Prostate gland (tissue), 2 donors: ENCODE results near the gene UBE2D2. TPM values are rescaled to one million over a fixed set of nuclear protein-coding genes. Genes with fewer than 3 reads are reported as not detected.

Experiments
- DNase-seq: peaks from one replicate; pipeline ENCODE4 v3.0.0-alpha.2; 2019; ENCODE audit warnings: low spot score
- H3K27ac ChIP-seq, 2 donors: fragments of 200-600 bp; sonication (generic); 2 replicates each; pipeline ENCODE4 v1.5.1; 2017 to 2019
- H3K27me3 ChIP-seq: fragments of 200-600 bp; sonication (generic); replicated peaks from 2 replicates; pipeline ENCODE4 v1.5.1; 2019; ENCODE audit not compliant: insufficient read depth
- H3K36me3 ChIP-seq, 2 donors: fragments of 200-600 bp; sonication (generic); 1 replicate in 1 of 2; 2 replicates in 1 of 2; pipeline versions ENCODE4 v1.5.1 to v1.8.1; 2017 to 2019
- H3K4me1 ChIP-seq: fragments of 200-600 bp; sonication (generic); replicated peaks from 2 replicates; pipeline ENCODE4 v1.5.1; 2019
- H3K4me3 ChIP-seq, 2 donors: fragments of 200-600 bp; sonication (generic); 2 replicates each; pipeline ENCODE4 v1.5.1; 2017 to 2019
- H3K9me3 ChIP-seq: fragments of 200-600 bp; sonication (generic); 2 replicates; pipeline ENCODE4 v1.5.1; 2017
- POLR2A ChIP-seq: fragments of 450-650 bp; IDR thresholded peaks from one replicate; pipeline ENCODE4 v1.6.1; 2016; ENCODE audit warnings: antibody characterized with exemption, mild to moderate bottlenecking
- POLR2AphosphoS5 ChIP-seq: sonication (generic); formaldehyde crosslinking; IDR thresholded peaks from one replicate; pipeline ENCODE4 v1.6.1; 2017; ENCODE audit warnings: antibody characterized with exemption
- WGBS: methylation state at CpG from one replicate; pipeline ENCODE4 v1.1.5; 2018; 5-methylcytosine and 5-hydroxymethylcytosine counted together
- intact Hi-C: fragments of 100-400 bp; cut with DNase I; formaldehyde crosslinking; loops from one replicate; pipeline ENCODE4 v1.14.2; 2022
- total RNA-seq, 2 donors: library from RNA; depleted of rRNA; stranded (reverse); fragments of >200 nt; gene quantifications; one replicate each; pipeline ENCODE4 v1.1.0, GENCODE V29; 2016
- TF ChIP-seq, protein P1 (sequence below), 4 experiments: fragments of 200-600 bp in 2 of 4; fragments of 450-650 bp in 2 of 4; sonication (generic) in 2 of 4; IDR thresholded peaks; 1 replicate in 3 of 4; 2 replicates in 1 of 4; pipeline ENCODE4 v1.5.1; 2016 to 2019; ENCODE audit warnings: antibody characterized with exemption in 4 of 4, mild to moderate bottlenecking in 2 of 4, moderate library complexity in 2 of 4

UBE2D2 gene
- total RNA-seq, 2 donors from 2014 or later, result 90.3 to 96.3 TPM

DNA sequence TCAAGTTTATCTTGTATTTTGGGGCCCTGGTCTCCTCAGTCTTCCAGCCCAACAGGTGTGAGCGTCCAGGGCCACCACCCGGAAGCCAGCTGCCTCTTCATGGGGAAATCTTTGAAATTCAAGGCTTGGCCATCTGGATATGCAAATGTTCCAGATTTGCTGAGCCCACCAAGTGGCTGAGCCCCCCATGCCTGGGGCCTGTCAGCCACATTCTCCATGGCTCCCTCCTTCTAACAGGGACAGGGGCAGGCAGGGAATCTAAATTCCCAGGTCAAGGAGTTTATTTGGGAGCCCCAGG lies 72.8 kb downstream of the UBE2D2 start:
- peaks cover 16% of the 10 kb centered on the region for H3K4me1 ChIP-seq
- 86% methylated on average over 2 of the region's 2 CpGs for WGBS
- TF ChIP-seq, protein P1, sequence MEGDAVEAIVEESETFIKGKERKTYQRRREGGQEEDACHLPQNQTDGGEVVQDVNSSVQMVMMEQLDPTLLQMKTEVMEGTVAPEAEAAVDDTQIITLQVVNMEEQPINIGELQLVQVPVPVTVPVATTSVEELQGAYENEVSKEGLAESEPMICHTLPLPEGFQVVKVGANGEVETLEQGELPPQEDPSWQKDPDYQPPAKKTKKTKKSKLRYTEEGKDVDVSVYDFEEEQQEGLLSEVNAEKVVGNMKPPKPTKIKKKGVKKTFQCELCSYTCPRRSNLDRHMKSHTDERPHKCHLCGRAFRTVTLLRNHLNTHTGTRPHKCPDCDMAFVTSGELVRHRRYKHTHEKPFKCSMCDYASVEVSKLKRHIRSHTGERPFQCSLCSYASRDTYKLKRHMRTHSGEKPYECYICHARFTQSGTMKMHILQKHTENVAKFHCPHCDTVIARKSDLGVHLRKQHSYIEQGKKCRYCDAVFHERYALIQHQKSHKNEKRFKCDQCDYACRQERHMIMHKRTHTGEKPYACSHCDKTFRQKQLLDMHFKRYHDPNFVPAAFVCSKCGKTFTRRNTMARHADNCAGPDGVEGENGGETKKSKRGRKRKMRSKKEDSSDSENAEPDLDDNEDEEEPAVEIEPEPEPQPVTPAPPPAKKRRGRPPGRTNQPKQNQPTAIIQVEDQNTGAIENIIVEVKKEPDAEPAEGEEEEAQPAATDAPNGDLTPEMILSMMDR (IDR thresholded peaks at IDR 0.05), result no peak
- TF ChIP-seq POLR2AphosphoS5, result no peak
- no peak for TF ChIP-seq POLR2A
- no peak overlapping the region for H3K27ac ChIP-seq
- H3K4me3 ChIP-seq, result no peak overlapping the region
- no peak for DNase-seq
- H3K9me3 ChIP-seq, result no peaks in the 10 kb centered on the region
- intact Hi-C loops, result no loop called here
- no peaks in the 10 kb centered on the region for H3K27me3 ChIP-seq
- H3K36me3 ChIP-seq, result no peaks in the 10 kb centered on the region

DNA sequence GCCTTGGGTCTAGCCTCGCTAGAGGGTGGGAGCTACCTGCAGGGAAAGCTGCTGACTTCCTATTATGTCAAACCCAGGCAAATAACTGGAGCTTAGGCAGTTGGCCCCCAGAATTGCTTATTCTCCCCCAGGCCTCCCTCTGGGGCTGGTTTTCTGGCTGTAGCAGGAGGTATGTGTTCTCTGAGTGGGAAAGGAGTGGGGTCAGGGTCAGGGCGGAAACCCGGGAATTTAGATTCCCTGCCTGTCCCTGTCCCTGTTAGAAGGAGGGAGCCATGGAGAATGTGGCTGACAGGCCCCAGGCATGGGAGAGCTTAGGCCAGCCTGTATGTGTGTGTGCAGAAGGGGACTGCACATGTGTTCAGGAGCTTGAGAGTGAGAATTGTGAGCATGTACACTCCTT lies 73.4 kb downstream of the UBE2D2 start:
- no peak overlapping the region for H3K27ac ChIP-seq
- no peak for DNase-seq

DNA sequence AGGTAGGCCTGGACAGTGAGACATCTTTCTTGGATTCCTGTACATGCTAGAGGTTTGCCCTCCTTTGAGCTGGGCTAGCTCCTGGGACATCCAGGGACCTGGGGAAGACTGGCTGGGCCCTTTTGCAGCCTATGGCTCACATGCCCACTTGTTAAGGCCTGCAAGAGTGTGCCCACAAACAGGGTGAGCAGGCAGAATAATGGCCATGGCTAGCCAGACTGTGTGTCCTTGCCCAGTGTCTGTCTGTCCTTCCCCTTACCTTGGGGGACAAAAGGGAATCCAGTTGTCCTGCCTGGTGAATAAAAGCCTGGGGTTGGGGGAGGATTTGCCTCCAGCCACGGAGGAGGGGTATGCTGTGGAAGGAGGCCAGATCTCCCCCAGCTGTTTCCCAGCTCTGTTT lies 74.1 kb downstream of the UBE2D2 start:
- no peak overlapping the region for H3K27ac ChIP-seq
- H3K4me3 ChIP-seq, result no peak overlapping the region
- H3K27me3 ChIP-seq, result no peaks in the 10 kb centered on the region
- no peaks in the 10 kb centered on the region for H3K36me3 ChIP-seq
- no peaks in the 10 kb centered on the region for H3K9me3 ChIP-seq
- WGBS, result 50% methylated on average over 1 of the region's 1 CpG
- no peak for DNase-seq
- intact Hi-C loops, result no loop called here
- H3K4me1 ChIP-seq, result peaks cover 21% of the 10 kb centered on the region
- TF ChIP-seq POLR2AphosphoS5, result no peak

More for the DNA sequence above, 73.4 kb downstream of the UBE2D2 start:
- Histone ChIP-seq H3K36me3 (no peaks in the 10 kb centered on the region), H3K4me3 (no peak overlapping the region), H3K27me3 (no peaks in the 10 kb centered on the region), H3K4me1 (peaks cover 21% of the 10 kb centered on the region), H3K9me3 (no peaks in the 10 kb centered on the region)
- intact Hi-C loops, result no loop called here
- no peak for TF ChIP-seq POLR2AphosphoS5
- no peak for TF ChIP-seq POLR2A
- TF ChIP-seq, protein P1 (IDR thresholded peaks at IDR 0.05), result no peak
- 81% methylated on average over 3 of the region's 3 CpGs for WGBS

DNA sequence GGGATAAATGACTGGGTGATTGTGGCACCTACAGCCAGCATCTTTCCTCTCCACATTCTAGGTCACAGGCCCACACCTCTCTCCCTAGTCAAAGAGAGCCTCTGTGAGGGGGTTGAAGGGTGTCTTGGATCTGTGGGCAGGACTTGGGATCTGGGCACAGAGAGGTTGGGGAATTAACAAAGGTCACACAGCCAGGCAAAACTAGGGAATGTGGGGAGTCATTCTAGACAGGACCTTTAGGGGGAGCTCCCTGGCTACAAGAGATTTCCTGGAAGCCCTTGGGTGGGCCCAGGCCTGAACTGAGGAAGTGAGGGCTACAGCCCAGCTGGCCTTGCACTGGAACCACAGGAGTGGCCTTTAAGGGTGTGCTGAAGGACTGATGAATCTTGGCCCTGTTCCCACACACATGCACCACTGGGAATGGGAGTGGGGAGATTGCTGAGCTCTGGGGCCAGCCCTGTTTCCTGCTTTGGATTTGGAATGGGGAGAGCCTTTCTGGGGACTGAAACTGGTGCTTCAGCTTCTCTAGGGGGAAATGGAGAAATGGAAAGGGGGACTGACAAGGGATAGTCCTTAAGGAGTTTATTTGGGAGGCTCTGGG lies 74.6 kb downstream of the UBE2D2 start:
- no peak for DNase-seq
- intact Hi-C loops, result no loop called here
- Histone ChIP-seq H3K36me3 (no peaks in the 10 kb centered on the region), H3K27ac (no peak overlapping the region), H3K4me1 (peaks cover 21% of the 10 kb centered on the region), H3K27me3 (no peaks in the 10 kb centered on the region), H3K4me3 (no peak overlapping the region), H3K9me3 (no peaks in the 10 kb centered on the region)
- TF ChIP-seq, protein P1 (IDR thresholded peaks at IDR 0.05), result peak in 3 of 4 experiments; percentile 36 to 72 (median 57)
- TF ChIP-seq POLR2A, result no peak

DNA sequence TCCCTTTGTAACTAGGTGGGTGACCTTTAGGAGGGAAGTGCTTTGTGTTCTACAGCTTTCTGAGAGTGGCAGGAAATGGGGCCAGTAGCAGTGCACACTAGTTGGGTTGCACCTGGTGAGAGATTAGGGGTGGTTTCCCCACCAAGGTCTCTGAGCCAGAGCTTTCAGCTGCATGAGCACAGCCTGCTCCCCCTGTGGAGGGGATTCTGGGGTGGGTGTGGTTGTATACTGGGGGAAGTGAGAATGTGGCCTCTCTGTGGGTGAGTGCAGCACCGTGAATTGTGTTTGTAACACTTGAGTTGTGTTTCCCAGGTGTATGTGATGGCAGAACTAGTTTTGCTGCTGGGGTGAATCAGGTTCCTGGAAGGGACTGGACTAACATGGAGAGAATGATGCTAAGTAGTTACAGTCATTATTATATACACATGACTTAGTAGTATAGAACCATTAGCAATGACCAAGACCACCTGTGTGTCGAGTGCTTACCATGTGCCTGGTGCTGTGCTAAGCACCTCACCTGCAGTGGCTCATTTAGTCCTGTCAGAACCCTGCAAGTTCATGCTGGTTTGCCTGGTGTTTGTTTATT lies 75.2 kb downstream of the UBE2D2 start:
- no peak overlapping the region for H3K4me3 ChIP-seq
- TF ChIP-seq POLR2A, result no peak
- TF ChIP-seq POLR2AphosphoS5, result no peak
- TF ChIP-seq, protein P1 (IDR thresholded peaks at IDR 0.05), result no peak
- H3K9me3 ChIP-seq, result no peaks in the 10 kb centered on the region
- peaks cover 21% of the 10 kb centered on the region for H3K4me1 ChIP-seq
- H3K27me3 ChIP-seq, result no peaks in the 10 kb centered on the region
- H3K36me3 ChIP-seq, result no peaks in the 10 kb centered on the region
- intact Hi-C loops, result no loop called here
- WGBS, result 65% methylated on average over 2 of the region's 2 CpGs
- no peak for DNase-seq
- H3K27ac ChIP-seq, result peak overlapping the region in 1 of 2 donors; percentile 92
